OCI-LY1 (cell line): ENCODE measurements around the gene LHFPL4.
"Not testable (repeated sequence)": the region's sequence is repeated elsewhere in the genome, so short reads cannot be mapped to it uniquely, and the experiment has no call there.

Experiments used
- H2AFZ ChIP-seq: fragments of 200-600 bp; sonication (generic), shearing (Covaris generic); 2 replicates; pipeline ENCODE4 v1.6.0; 2014; ENCODE audit warnings: antibody characterized with exemption, mild to moderate bottlenecking, low read length
- H3F3A ChIP-seq: fragments of 200-600 bp; sonication (generic), shearing (Covaris generic); 2 replicates; pipeline ENCODE4 v1.6.0; 2014; ENCODE audit warnings: mild to moderate bottlenecking, antibody characterized with exemption, low read length, moderate library complexity; ENCODE audit not compliant: insufficient read depth
- H3K27ac ChIP-seq: fragments of 200-600 bp; sonication (generic); 2 replicates; pipeline ENCODE4 v1.5.1; 2014; ENCODE audit warnings: low read length, mixed run types, mild to moderate bottlenecking, low read depth; ENCODE audit not compliant: poor library complexity, severe bottlenecking
- H3K27me3 ChIP-seq: fragments of 200-600 bp; sonication (generic); 2 replicates; pipeline ENCODE4 v1.6.0; 2014; ENCODE audit warnings: antibody characterized with exemption, mild to moderate bottlenecking, low read length, moderate library complexity; ENCODE audit not compliant: insufficient read depth
- H3K36me3 ChIP-seq: fragments of 200-600 bp; sonication (generic); 2 replicates; pipeline ENCODE4 v1.6.1; 2014; ENCODE audit warnings: mild to moderate bottlenecking, antibody characterized with exemption, low read length, moderate library complexity, mixed read lengths; ENCODE audit not compliant: insufficient read depth
- H3K4me1 ChIP-seq: fragments of 200-600 bp; sonication (generic); 2 replicates; pipeline ENCODE4 v1.5.1; 2014; ENCODE audit warnings: mild to moderate bottlenecking, low read length, moderate library complexity; ENCODE audit not compliant: insufficient read depth, severe bottlenecking
- H3K4me2 ChIP-seq: fragments of 200-600 bp; sonication (generic), shearing (Covaris generic); 2 replicates; pipeline ENCODE4 v1.6.1; 2014; ENCODE audit warnings: low read length
- H3K4me3 ChIP-seq: fragments of 200-600 bp; sonication (generic); 2 replicates; pipeline ENCODE4 v1.5.1; 2014; ENCODE audit warnings: low read length, low read depth, mild to moderate bottlenecking, mixed read lengths; ENCODE audit not compliant: poor library complexity, severe bottlenecking
- H3K79me2 ChIP-seq: fragments of 200-600 bp; shearing (Covaris generic); 2 replicates; pipeline ENCODE4 v1.6.1; 2016; ENCODE audit warnings: mixed run types, low read length, mixed read lengths; ENCODE audit not compliant: insufficient read depth
- H3K9ac ChIP-seq: fragments of 200-600 bp; sonication (generic), shearing (Covaris generic); 2 replicates; pipeline ENCODE4 v1.6.1; 2014; ENCODE audit warnings: mild to moderate bottlenecking, low read length, mixed read lengths
- H3K9me2 ChIP-seq: fragments of 200-600 bp; sonication (generic), shearing (Covaris generic); 2 replicates; pipeline ENCODE4 v1.6.1; 2014; ENCODE audit warnings: low read depth, mild to moderate bottlenecking, low read length, mixed read lengths
- H3K9me3 ChIP-seq: fragments of 200-600 bp; shearing (Covaris generic); 2 replicates; pipeline ENCODE4 v1.6.1; 2014; ENCODE audit warnings: low read length, mixed read lengths
- H4K20me1 ChIP-seq: fragments of 200-600 bp; sonication (generic), shearing (Covaris generic); 2 replicates; pipeline ENCODE4 v1.6.0; 2016; ENCODE audit warnings: mild to moderate bottlenecking, low read length; ENCODE audit not compliant: insufficient read depth
- EZH2 ChIP-seq: fragments of 200-600 bp; sonication (generic), shearing (Covaris generic); IDR thresholded peaks from 2 replicates; pipeline ENCODE4 v1.8.0; 2017; ENCODE audit warnings: borderline replicate concordance, mixed run types, mild to moderate bottlenecking, antibody characterized with exemption, low read length, moderate library complexity, mixed read lengths
- TF ChIP-seq, protein P1 (sequence below): fragments of 200-600 bp; sonication (generic), shearing (Covaris generic); IDR thresholded peaks from 2 replicates; pipeline ENCODE4 v1.5.1; 2017; ENCODE audit warnings: mild to moderate bottlenecking, antibody characterized with exemption, low read length, moderate library complexity, mixed read lengths

The LHFPL4 gene

GRCh38 chr3:9600597-9600996, 47.0 kb upstream of the LHFPL4 start:
- Histone ChIP-seq H3K4me3 (no peak overlapping the region), H3K27me3 (no peaks in the 10 kb centered on the region; the same call in 1 of the 2 replicates), H3K4me2 (no peak overlapping the region), H3K9me2 (no peaks in the 10 kb centered on the region), H3K9me3 (0 out of 2 replicates have a peak, but pooled peaks cover 4% of the 10 kb centered on the region), H3K27ac (no peak overlapping the region), H3K36me3 (no peaks in the 10 kb centered on the region), H3K4me1 (no peaks in the 10 kb centered on the region), H3K9ac (no peak overlapping the region), H4K20me1 (no peaks in the 10 kb centered on the region), H2AFZ (no peak overlapping the region), H3F3A (no peaks in the 10 kb centered on the region), H3K79me2 (no peaks in the 10 kb centered on the region)
- TF ChIP-seq, protein P1, sequence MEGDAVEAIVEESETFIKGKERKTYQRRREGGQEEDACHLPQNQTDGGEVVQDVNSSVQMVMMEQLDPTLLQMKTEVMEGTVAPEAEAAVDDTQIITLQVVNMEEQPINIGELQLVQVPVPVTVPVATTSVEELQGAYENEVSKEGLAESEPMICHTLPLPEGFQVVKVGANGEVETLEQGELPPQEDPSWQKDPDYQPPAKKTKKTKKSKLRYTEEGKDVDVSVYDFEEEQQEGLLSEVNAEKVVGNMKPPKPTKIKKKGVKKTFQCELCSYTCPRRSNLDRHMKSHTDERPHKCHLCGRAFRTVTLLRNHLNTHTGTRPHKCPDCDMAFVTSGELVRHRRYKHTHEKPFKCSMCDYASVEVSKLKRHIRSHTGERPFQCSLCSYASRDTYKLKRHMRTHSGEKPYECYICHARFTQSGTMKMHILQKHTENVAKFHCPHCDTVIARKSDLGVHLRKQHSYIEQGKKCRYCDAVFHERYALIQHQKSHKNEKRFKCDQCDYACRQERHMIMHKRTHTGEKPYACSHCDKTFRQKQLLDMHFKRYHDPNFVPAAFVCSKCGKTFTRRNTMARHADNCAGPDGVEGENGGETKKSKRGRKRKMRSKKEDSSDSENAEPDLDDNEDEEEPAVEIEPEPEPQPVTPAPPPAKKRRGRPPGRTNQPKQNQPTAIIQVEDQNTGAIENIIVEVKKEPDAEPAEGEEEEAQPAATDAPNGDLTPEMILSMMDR, result no peak
- TF ChIP-seq EZH2, result no peak

- Histone ChIP-seq H3K9ac (no peak overlapping the region), H3K27me3 (no peaks in the 10 kb centered on the region; the same call in 1 of the 2 replicates), H3K36me3 (no peaks in the 10 kb centered on the region), H3F3A (no peaks in the 10 kb centered on the region), H2AFZ (no peak overlapping the region), H3K9me3 (no peaks in the 10 kb centered on the region), H3K4me2 (no peak overlapping the region), H3K4me1 (no peaks in the 10 kb centered on the region), H3K9me2 (no peaks in the 10 kb centered on the region), H3K4me3 (no peak overlapping the region), H4K20me1 (no peaks in the 10 kb centered on the region), H3K79me2 (no peaks in the 10 kb centered on the region), H3K27ac (no peak overlapping the region)
- no peak for TF ChIP-seq EZH2
- TF ChIP-seq, protein P1, result no peak
Observed at GRCh38 chr3:9598783-9599387, 45.3 kb upstream of the LHFPL4 start.

- no peaks in the 10 kb centered on the region for H3F3A ChIP-seq
- no peaks in the 10 kb centered on the region for H4K20me1 ChIP-seq
- no peak overlapping the region for H2AFZ ChIP-seq
- no peak overlapping the region for H3K4me2 ChIP-seq
- H3K79me2 ChIP-seq, result no peaks in the 10 kb centered on the region
- no peaks in the 10 kb centered on the region for H3K27me3 ChIP-seq
- H3K27ac ChIP-seq, result no peak overlapping the region
- H3K9me3 ChIP-seq, result no peaks in the 10 kb centered on the region
- TF ChIP-seq, protein P1, result no peak
- no peak for TF ChIP-seq EZH2
- H3K9me2 ChIP-seq, result no peaks in the 10 kb centered on the region
- no peak overlapping the region for H3K9ac ChIP-seq
- no peak overlapping the region for H3K4me3 ChIP-seq
- no peaks in the 10 kb centered on the region for H3K4me1 ChIP-seq
- H3K36me3 ChIP-seq, result no peaks in the 10 kb centered on the region
Observed at GRCh38 chr3:9595877-9596276, 42.3 kb upstream of the LHFPL4 start.

DNA sequence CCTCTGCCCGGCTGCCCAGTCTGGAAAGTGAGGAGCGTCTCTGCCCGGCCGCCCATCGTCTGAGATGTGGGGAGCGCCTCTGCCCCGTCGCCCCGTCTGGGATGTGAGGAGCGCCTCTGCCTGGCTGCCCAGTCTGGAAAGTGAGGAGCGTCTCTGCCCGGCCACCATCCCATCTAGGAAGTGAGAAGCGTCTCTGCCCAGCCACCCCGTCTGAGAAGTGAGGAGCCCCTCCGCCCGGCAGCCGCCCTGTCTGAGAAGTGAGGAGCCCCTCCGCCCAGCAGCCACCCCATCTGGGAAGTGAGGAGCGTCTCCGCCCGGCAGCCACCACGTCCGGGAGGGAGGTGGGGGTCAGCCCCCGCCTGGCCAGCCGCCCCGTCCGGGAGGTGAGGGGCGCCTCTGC, 38.2 kb upstream of the LHFPL4 start:
- not testable (repeated sequence) for H3K9me3 ChIP-seq, H3K27ac ChIP-seq, H3K27me3 ChIP-seq, H3K79me2 ChIP-seq, H3K4me1 ChIP-seq, H3K36me3 ChIP-seq, H3K4me2 ChIP-seq, H3K4me3 ChIP-seq, H4K20me1 ChIP-seq, H3K9ac ChIP-seq, H3K9me2 ChIP-seq, H3F3A ChIP-seq, H2AFZ ChIP-seq
